Measurements from ENCODE around the gene RENBP. TPM values are rescaled to one million over a fixed set of nuclear protein-coding genes. Genes with fewer than 3 reads are reported as not detected.

The RENBP gene
- total and polyA plus RNA-seq, 9 of the 15 experiments (the other 6 are each of a cell fraction or from before 2014, with no cell fraction given) = 0.07 to 14.8 (median 10.6) TPM; not detected in 1

GRCh38 chrX:153972368-153973126, 28.1 kb upstream of the RENBP start, which contains the start of gene TMEM187 (continued):
- TF ChIP-seq PREB (CRISPR knock-in tag; IDR thresholded peaks at IDR 0.05) (no peak), TAF9B (IDR thresholded peaks at IDR 0.05; ENCODE audit: partially characterized antibody) (no peak), IRF1 (CRISPR knock-in tag; IDR thresholded peaks at IDR 0.05; ENCODE audit: borderline replicate concordance) (no peak), BCLAF1 (IDR thresholded peaks at IDR 0.05; ENCODE audit: borderline replicate concordance in 1 of 2, control insufficient read depth in 1 of 2, low read depth in 2 of 2, low read length in 1 of 2) (no peak)
